Suppressor macrophage treated with lipopolysaccharide for 4 hours (primary cell): ENCODE results near the gene SIAH2.

Experiments
- DNase-seq: peaks from one replicate; pipeline ENCODE4 v3.0.0-alpha.2; 2020

Gene SIAH2

DNA sequence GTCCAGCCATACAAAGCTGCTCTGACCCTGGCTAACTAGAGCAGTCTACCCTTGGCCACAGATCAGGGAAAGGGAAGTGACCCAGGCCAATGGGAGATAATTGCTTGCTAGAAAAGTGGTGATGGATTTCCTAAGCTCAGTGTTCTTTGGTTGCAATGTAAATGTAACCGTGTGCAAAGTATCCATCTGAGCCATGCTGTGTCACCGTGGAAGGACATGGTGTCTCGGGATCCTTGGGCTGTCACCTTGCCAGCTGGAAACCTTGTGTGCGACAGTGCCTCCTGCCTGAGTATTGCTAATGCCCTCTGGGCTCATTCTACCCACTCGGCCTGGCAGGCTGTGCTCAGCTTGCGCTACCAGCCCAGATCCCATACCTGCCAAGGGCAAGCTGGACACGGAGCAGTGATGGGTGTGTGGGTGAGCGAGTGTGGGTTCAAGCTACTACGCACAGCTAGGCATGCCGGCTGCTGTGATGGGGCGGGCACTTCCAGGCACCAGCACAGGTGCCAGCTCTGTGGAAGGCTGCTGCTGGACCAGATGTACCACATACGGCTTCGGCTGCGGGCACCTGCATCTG lies 10.7 kb upstream of the SIAH2 start:
- DNase-seq, result no peak

DNA sequence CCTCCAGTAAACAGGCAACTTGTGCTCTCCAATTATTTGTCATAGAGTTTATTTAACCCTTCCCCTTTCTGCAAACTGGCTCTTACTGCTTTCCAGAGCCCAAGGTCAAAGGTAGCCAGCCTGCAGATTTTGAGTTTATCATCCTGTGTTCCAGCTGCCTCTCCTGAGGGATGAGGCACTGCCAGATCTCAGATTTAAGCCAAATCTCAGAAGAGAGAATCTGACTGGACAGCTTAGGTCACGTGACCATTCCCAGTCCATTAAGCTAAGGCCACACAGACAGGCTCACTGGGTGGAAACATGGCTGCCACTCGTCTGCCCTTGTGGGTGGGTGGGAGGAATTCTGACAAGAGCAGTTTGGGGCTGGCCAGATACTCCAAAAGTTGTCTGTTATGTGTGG lies 8.6 kb upstream of the SIAH2 start:
- no peak for DNase-seq

DNA sequence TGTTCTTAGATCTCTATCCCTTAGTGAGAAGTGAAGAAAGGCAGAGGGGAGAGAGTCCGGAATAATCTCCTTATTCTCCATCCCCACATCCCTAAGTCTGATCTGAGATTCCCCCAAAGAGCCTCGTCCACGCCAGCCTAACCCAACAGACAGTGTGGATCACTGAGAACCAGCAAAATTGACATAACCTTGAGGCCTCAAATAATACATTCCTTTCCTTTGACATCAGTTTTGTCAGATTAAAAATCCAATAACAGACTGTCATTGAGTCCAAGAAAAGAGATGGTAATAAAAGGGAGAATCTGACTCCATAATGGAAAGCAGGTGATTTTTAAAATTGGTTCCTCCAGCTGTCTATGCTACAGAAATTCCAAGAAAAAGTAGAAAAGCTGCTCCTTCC lies 7.7 kb upstream of the SIAH2 start:
- DNase-seq, result no peak

DNA sequence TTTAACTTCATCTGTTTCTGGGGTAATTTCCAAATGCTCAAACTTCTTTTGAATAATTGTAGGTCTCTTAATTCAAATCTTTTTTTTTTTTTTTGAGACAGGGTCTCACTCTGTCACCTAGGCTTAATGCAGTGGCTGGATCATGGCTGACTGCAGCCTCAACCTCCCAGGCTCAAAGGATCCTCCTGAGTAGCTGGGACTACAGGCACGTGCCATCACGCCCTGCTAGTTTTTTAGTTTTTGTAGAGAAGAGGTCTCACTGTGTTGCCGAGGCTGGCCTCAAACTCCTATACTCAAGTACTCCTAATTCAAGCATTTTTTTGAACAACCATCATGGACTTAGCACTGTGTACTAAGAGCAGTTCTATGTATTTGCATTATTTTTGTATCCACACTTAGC lies 3.8 kb upstream of the SIAH2 start:
- no peak for DNase-seq

DNA sequence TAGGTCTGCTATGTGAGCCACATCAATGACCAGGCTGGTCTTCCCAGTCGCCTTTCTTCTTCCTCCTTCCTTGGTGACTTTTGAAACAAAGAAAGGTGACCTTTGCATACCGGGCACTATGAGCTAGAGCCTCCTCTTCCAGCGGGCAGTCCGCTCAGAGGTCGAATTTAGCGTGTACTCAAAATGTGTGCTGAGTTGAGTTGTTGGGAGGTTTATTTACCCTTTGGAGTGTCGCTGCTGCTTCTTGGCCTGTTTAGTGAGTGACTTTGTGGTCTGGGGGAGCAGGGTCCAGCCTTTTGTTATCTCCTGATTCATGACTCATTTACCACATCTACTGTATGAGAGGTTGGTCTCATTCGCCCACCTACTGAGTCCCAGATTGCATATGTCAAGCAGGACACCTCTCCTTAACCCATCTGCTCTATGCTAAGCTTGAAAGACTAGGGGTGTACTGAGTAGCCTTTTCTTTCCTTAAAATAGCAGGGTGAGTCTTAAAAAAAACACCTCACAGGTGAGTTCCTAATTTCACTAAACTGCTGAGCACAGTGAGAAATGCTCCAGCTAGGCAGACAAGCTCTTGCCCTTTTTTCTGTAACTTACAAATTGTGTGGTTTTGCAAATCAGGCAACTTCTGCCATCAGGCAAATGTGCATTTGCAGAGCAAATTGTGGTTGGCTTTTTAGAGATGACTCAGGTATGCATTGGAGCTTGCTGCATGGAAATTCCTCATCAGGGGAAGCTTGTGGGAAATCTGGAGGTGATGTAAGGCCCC lies 3.2 kb upstream of the SIAH2 start:
- DNase-seq, result peak; percentile 42

DNA sequence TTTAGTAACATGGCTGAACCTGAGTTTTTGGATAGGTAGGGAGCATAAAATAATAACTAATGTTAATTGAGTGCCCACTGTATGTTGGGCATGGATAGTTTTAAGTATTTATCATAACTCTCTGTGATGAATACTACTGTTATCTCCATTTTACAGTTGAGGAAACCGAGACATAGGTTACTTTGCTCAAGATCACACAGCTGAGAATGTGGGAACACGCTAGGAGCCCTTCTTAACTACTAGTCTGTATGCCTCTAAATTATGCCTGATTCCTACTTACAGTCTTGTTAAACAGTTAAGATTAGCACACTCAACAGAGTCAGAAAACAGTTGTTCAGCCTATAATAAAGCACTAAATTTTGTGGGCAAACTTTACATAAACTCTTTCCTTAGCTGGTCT lies 2.0 kb upstream of the SIAH2 start:
- DNase-seq, result no peak

DNA sequence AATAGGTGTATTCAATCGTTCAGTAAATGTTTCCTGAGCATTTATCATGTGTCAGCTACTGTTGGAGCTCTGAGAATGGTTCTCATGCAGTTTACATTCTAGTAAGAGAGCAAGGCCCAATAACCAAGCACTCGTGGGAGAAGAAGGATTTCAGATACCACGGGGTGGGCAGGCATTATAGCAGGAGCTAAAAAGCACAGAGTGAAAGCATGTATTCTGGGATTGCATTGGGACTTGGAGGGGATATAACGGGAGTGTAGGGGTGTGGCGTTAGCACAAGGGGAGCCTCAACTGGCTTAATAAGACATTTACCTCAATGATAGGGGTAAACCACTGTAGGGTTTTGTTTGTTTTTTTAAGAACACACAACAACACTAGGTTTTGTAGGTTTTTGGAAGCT lies 1.6 kb upstream of the SIAH2 start:
- no peak for DNase-seq

DNA sequence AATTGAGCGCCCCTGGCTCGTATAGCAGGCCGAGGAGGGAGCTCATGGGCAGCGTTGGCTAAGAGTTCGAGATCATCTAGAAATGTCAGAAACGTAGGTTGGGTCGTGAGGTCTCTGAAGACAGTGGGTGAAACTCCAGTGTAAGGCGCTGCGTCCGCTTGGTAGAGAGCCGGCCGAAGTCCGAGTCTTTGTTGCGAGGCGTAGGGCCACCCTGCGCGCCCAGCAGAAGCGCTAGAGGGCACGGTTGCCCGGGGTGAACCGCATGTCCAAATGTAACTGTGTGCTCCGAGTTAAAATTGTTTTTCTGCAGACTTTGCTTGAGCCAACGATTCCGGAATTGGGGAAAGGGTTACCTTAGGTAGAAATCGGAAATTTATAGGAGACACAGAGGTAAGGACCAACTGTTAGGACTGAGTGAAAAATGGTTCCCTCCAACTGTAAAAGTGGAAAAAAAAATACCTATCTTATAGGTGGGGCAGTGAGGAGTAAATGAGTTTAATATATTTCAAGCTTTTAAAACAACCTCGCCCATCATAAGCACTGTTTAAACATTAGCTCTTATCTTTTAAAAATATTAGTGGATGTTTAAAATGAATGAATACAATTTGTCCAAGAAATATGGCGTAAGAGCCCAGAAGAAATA lies 993 bp upstream of the SIAH2 start:
- peak; percentile 77 for DNase-seq

DNA sequence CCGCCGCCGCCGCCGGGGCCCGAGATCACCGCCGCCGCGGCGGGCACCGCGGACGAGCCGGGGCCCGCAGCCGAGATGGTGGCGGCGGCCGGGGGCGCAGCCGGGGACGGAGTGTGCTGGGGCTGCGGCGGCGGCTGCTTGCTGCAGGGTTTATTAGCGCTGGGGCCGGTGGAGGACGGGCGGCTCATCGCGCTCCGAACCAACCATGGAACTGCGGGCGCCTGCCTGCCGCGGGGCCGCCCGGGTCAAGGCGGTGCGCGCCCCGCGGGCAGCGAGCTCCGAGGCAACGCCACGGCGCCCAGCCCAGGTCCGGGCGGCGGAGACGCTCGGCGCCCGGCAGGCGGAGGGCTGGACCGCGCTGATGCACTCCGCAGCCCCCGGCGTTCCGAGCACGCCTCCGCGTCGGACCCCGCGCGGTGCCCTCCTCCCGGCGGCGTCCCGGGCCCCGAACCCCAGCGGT lies 277 bp downstream of the SIAH2 start:
- DNase-seq, result no peak

DNA sequence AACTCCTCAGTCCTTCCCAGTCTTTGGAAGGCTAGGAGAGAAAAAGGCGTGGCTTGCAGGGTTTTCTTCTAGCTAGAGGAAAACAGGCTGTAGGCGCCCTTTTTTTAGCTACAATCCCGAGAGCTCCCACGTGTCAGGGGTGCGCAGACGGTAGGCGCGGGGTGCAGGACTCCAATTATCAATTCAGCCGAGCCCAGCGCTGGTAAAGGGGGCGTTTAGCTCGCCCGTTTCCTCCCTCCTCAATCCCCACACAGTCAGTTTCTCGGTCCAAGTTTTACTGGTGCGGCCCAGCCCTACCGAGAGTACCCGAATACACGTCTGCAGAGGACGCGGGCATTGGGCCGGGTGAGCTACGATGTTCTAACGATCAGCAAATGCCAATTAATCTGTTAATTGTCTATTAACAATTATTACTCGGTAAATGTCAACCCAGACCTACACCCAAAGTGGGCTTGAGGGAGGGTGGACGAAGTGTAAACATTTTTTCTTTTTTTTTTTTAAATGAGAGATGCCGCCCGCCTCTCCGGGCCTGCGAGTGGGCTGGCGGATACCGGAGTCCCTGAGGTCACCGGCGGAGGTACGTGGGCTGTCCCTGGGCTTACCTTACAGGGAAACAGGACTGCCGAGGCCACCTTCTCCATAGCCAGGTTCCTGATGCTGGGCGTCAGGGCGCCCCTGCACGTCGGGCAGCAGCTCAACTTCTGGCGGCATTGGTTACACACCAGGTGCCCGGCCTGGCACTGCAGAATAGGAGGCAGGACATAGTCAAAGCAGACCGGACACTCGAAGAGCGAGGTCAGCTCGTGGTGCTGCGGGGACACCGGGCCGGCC lies 923 bp downstream of the SIAH2 start:
- DNase-seq, result peak; percentile 43

DNA sequence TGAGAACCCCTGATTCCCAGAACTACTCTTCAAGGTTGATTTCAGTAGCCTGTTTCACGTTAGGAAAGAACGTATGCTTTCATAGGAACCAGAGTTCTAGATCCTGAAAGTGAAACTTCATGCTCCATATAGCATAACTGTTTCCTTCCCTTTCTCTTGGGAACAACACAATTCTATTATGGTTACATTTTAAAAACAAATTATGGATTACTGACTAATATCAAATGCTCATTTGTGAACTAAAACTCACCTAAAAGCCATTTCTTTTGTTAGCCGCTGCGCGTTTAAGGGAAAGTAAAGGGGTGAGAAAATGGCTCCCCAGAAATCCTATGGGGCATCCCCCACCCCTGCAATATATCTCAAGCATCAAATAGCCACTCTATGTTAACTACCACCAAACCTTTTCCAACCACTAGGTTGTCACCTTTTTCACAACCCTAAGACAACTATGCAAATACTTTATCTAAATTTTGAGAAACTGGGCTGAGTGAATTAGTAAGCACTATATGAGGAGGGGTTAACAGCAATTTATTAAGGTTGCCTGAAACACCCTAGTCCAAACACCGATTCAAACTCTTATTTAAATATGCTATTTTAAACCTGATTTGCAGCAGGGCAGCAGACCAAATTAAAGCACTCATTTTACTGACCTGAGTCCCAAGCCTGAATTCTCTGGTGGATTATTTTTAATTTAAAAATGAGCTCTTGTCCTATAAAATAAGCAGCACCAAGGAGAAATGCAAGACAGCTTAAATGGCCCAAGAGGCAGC lies 2.4 kb downstream of the SIAH2 start:
- DNase-seq, result peak; percentile 65

DNA sequence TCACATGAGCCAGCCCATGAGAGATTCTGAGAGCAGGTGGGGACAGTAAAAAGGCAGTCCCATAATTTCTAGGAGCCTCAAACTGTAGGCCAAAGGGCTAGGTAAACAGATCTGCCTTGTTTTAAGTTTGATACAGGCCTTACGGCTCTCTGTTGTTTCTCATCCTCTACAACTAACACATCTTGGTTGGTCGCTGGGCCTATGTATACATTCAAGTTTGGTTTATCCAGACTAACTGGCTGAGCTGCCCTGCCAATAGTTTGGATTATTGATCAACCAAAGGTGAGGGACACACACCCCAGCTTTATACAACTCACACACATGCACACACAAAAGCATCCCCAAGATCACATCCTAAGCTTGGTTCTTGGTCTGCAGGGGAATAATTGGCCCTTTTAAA lies 3.0 kb downstream of the SIAH2 start:
- no peak for DNase-seq

DNA sequence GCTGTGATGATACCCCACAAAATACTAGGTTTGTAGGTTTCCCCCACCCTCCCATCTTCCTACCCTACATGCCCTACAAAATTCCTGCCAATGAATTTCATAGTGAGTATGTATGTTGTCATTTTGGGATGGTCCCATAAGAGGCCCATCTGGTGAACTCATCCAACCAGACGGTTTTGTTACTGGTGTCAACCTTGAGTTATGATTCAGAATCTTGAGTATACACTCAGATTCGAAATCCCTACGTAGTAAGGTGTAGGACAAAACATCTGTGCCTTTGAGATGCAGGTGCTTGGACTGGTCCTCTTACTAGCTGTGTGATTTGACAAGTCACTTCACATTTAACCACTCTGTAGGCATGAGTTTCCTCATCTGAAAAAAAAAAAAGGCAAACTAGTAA lies 3.6 kb downstream of the SIAH2 start:
- DNase-seq, result no peak

DNA sequence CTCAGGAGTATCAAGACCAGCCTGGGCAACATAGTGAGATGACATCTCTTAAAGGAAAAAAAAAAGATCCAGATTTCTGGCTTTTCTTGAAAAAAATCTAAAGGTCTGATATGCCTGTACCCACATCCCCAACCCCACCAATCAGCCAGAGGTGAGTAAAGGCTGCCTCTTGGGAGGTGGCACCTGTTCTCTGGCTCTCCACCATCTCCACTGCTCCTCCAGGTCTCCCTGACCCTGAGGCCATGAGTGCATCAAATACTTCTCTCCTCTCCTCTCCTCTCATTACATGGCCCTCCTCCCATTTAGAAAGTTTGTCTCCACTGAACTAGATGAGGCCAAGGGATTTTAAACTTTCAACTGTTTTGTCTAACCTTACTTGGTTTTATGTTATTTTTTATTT lies 5.2 kb downstream of the SIAH2 start:
- no peak for DNase-seq

DNA sequence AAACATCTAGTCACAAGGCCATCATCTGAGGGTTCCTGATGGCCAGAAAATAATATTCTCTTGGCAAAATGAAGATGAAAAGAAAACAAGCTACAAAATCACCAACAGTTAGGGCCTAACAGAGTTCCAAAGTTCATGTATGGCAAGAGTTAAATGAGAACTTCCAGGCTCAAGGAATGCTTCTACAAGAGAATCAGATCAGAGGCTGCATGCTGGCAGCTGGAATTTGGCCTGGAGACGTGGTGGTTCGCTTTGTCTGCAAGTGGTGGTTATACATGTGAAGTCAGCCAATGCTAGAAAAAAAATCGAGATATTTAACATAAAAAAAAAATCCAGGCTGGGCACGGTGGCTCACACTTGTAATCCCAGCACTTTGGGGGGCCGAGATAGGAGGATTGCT lies 5.6 kb downstream of the SIAH2 start:
- no peak for DNase-seq

DNA sequence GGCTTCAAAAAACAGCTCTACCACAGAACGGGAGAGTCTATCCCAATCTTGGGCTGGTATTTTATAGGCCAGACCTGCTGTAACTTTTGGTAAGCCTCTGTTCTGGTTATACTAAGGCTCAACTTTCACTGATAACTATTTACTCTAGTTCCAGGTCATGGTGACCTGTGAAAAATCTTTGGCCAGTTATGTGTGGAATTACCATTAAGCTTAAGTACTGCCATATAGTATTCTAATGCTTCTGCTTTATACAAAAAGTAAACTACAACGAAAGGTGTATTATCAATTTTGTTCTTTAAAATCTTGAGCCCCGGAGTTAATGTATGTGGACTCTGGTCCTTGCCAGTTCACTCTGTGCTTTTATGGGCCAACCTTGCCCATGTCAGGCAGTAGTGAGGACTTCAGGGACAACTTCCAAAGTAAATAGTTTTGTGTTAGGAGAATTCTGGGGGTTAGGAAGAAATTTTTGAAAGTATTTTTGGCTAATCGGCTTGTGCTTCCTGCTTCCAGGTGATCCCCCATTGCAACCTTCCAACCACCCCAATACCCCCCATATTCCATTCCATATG lies 6.4 kb downstream of the SIAH2 start:
- DNase-seq, result no peak

DNA sequence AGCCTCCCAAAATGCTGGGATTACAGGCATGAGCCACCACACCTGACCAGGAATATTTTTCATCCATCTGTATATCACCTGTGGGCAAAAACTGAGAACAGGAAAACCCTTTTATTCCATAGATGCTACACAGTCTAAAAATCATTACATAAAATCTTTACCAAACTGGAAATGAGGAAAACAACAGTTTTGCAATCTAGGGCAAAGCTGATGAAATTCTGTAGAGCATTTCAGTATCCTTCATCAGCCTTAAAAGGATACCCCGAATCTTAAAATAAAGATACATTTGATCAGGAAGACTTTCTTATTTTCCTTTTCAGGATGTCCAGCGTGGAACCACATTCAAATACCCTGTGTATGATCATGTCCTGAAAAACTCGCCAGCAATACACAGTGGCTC lies 7.1 kb downstream of the SIAH2 start:
- no peak for DNase-seq

DNA sequence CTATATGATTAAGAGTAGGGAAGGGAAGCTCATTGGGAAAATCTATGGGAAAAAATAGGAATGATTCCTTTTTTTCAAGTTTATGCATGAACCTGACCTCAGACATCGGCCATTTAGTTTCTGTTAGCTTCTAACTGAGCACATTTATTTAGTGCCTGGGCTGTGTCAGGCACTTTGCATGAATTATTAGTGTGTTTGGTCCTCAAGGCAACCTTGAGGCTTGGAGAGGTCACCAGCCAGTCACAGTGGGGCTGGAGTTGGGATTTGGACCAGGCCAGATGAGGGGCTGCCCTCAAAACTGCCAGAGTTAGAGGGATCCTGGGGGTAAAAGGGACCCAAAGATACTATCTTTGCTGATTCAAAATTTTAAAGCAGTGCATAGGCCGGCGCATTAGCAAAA lies 8.1 kb downstream of the SIAH2 start:
- DNase-seq, result no peak

DNA sequence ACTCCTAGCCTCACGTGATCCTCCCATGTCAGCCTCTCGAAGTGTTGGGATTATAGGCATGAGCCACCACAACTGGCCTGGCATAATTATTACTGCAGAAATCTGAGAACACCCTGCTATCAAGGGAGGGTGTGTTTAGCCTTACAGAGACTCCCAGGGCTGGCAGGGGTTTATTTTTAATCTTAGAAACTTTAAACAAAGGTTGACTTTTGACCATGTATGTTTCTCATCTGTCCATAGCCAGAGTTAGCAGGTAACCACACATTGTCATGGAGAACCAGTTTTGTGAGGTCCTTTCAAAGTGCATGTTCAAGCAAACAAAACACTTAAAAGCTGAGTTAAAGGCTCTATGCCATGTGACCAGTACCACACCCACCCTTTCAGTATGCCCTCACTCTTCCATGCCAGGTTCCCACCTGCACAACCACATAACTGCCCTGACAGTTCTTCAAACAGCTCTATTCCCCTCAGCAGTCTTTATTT lies 11.1 kb downstream of the SIAH2 start:
- DNase-seq, result no peak

DNA sequence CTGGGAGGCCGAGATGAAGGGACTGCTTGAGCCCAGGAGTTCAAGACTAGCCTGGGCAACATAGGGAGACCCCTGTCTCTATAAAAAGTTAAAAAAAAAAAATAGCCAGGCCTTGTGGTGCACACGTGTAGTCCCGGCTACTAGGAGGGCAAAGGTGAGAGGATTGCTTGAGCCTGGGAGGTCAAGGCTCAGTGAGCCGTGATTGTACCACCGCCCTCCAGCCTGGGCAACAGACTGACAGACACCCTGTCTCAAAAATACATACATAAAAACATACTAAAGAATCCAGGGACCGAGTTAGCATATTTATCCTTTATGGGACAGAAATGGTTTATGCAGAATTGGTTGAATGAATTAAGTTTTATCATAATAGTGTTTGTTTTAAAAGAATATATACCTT lies 13.7 kb downstream of the SIAH2 start:
- DNase-seq, result no peak

DNA sequence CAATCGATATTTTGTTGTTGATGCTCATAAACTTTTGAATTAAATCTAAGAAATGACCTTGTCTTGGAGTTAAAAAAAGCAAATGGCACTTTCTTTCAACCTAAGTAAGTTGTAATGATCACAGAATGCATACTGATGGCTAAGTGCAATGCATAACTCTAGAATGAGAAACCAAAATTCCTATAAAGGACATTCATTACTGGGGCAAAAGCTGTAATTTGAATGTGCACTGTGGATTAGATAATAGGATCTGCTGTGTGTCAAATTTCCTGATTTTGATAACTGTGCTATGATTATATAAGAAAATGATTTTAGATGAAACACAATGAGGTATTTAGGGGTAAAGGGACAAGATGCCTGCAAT lies 14.3 kb downstream of the SIAH2 start:
- no peak for DNase-seq
